ENCODE measurements around the gene CLIC6.

- no peak for TF ChIP-seq EGR1 (IDR thresholded peaks at IDR 0.05)
- TF ChIP-seq FOXM1 (IDR thresholded peaks at IDR 0.05; ENCODE audit: borderline replicate concordance, low read depth): no peak
- no peak for TF ChIP-seq ZBTB7A (IDR thresholded peaks at IDR 0.05; ENCODE audit: low read depth)
- TF ChIP-seq REST (IDR thresholded peaks at IDR 0.05; ENCODE audit: low read depth): no peak
- TF ChIP-seq NFIC (IDR thresholded peaks at IDR 0.05): no peak
- no peak for TF ChIP-seq CEBPB (IDR thresholded peaks at IDR 0.05)
- TF ChIP-seq RAD21 (IDR thresholded peaks at IDR 0.05; ENCODE audit: low read depth): no peak
- no peak for TF ChIP-seq TEAD4 (IDR thresholded peaks at IDR 0.05)
- TF ChIP-seq TAF1 (IDR thresholded peaks at IDR 0.05; ENCODE audit: low read depth): no peak
- no peak for TF ChIP-seq EP300 (IDR thresholded peaks at IDR 0.05; ENCODE audit: borderline replicate concordance)
- TF ChIP-seq, protein P1, sequence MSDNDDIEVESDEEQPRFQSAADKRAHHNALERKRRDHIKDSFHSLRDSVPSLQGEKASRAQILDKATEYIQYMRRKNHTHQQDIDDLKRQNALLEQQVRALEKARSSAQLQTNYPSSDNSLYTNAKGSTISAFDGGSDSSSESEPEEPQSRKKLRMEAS (IDR thresholded peaks at IDR 0.05): no peak
- TF ChIP-seq, protein P2, sequence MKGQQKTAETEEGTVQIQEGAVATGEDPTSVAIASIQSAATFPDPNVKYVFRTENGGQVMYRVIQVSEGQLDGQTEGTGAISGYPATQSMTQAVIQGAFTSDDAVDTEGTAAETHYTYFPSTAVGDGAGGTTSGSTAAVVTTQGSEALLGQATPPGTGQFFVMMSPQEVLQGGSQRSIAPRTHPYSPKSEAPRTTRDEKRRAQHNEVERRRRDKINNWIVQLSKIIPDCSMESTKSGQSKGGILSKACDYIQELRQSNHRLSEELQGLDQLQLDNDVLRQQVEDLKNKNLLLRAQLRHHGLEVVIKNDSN (IDR thresholded peaks at IDR 0.05): no peak
Measured at GRCh38 chr21:34639250-34639649, 29.5 kb upstream of the CLIC6 start.
